OCI-LY7 (cell line): ENCODE data around the gene C1orf167. TPM values are rescaled to one million over a fixed set of nuclear protein-coding genes. Genes with fewer than 3 reads are reported as not detected.
A peak's percentile ranks its signal among the peaks of the same experiment; 100 is the strongest.

ENCODE experiments used
- BruUV-seq: library from RNA; stranded (reverse); fragments of 400-500 nt; replicated peaks from 2 replicates; lab custom pipeline; 2021; lab: Mats Ljungman, UMichigan
- CTCF ChIA-PET: fragments of 300-600 bp; sonication (Branson Sonifier 250); formaldehyde crosslinking; loops from one replicate; lab custom pipeline; 2022; ENCODE audit warnings: antibody characterized with exemption; ENCODE audit not compliant: unreplicated experiment; lab: Charles Lee
- POLR2A ChIA-PET: fragments of 300-600 bp; sonication (Branson Sonifier 250); formaldehyde crosslinking; loops from one replicate; lab custom pipeline; 2022; ENCODE audit warnings: antibody characterized with exemption; lab: Charles Lee
- DNase-seq: peaks from one replicate; pipeline ENCODE4 v3.0.0-alpha.2; 2015; ENCODE audit warnings: low spot score
- H2AFZ ChIP-seq: fragments of 200-600 bp; sonication (generic), shearing (Covaris generic); 2 replicates; pipeline ENCODE4 v1.6.1; 2014; ENCODE audit warnings: mild to moderate bottlenecking, antibody characterized with exemption, low read length, moderate library complexity
- H3K27ac ChIP-seq: fragments of 200-600 bp; sonication (generic); 2 replicates; pipeline ENCODE4 v1.5.1; 2014; ENCODE audit warnings: mixed run types, low read depth, mild to moderate bottlenecking, moderate library complexity, low read length, inconsistent platforms; ENCODE audit not compliant: poor library complexity, severe bottlenecking
- H3K36me3 ChIP-seq: fragments of 200-600 bp; sonication (generic); 2 replicates; pipeline ENCODE4 v1.6.1; 2014; ENCODE audit warnings: mild to moderate bottlenecking, antibody characterized with exemption, low read length, moderate library complexity, mixed read lengths; ENCODE audit not compliant: insufficient read depth
- H3K4me1 ChIP-seq: fragments of 200-600 bp; sonication (generic); 2 replicates; pipeline ENCODE4 v1.5.1; 2014; ENCODE audit warnings: mild to moderate bottlenecking, low read length; ENCODE audit not compliant: insufficient read depth, poor library complexity, severe bottlenecking
- H3K4me2 ChIP-seq: fragments of 200-600 bp; sonication (generic); 2 replicates; pipeline ENCODE4 v1.6.1; 2014; ENCODE audit warnings: mild to moderate bottlenecking, low read length
- H3K4me3 ChIP-seq: fragments of 200-600 bp; sonication (generic); 2 replicates; pipeline ENCODE4 v1.5.1; 2014; ENCODE audit warnings: mild to moderate bottlenecking, low read depth, low read length; ENCODE audit not compliant: poor library complexity, severe bottlenecking
- H3K79me2 ChIP-seq: fragments of 200-600 bp; sonication (generic); 2 replicates; pipeline ENCODE4 v1.6.1; 2016; ENCODE audit warnings: low read depth, mild to moderate bottlenecking, low read length, moderate library complexity, mixed read lengths; ENCODE audit not compliant: insufficient read depth
- H3K9me2 ChIP-seq: fragments of 200-600 bp; sonication (generic); 2 replicates; pipeline ENCODE4 v1.6.1; 2016; ENCODE audit warnings: mild to moderate bottlenecking, low read length, mixed read lengths; ENCODE audit not compliant: insufficient read depth
- H3K9me3 ChIP-seq: fragments of 200-600 bp; sonication (generic); 2 replicates; pipeline ENCODE4 v1.6.1; 2014; ENCODE audit warnings: mild to moderate bottlenecking, mixed run types, low read length, mixed read lengths
- H4K20me1 ChIP-seq: fragments of 200-600 bp; sonication (generic); 2 replicates; pipeline ENCODE4 v1.6.1; 2014; ENCODE audit warnings: mild to moderate bottlenecking, antibody characterized with exemption, low read length, moderate library complexity, mixed read lengths; ENCODE audit not compliant: insufficient read depth
- EZH2phosphoT487 ChIP-seq: fragments of 200-600 bp; sonication (generic); IDR thresholded peaks from 2 replicates; pipeline ENCODE4 v1.6.1; 2018; ENCODE audit warnings: low read depth, borderline replicate concordance, mild to moderate bottlenecking, mixed run types, antibody characterized with exemption, low read length, moderate library complexity, mixed read lengths
- intact Hi-C: fragments of 100-400 bp; cut with micrococcal nuclease; formaldehyde crosslinking; loops from one replicate; pipeline ENCODE4 v1.10.0; 2022; ENCODE audit not compliant: unreplicated experiment
- total RNA-seq, 2 experiments: library from RNA; depleted of rRNA in 1 of 2; stranded (reverse); fragments of >200 nt in 1 of 2; shearing (Covaris generic) in 1 of 2; gene quantifications; 2 replicates each; pipeline ENCODE4 v1.2.3, GENCODE V29; 2014 to 2022
- TF ChIP-seq, protein P1 (sequence below): fragments of 200-600 bp; sonication (generic); conservative IDR thresholded peaks from 2 replicates; pipeline ENCODE4 v1.5.1; 2014; ENCODE audit warnings: mild to moderate bottlenecking, antibody characterized with exemption, low read length, moderate library complexity, mixed read lengths

C1orf167 gene
- total RNA-seq, 2 experiments from 2014 or later = 1.7 to 4.2 TPM

DNA sequence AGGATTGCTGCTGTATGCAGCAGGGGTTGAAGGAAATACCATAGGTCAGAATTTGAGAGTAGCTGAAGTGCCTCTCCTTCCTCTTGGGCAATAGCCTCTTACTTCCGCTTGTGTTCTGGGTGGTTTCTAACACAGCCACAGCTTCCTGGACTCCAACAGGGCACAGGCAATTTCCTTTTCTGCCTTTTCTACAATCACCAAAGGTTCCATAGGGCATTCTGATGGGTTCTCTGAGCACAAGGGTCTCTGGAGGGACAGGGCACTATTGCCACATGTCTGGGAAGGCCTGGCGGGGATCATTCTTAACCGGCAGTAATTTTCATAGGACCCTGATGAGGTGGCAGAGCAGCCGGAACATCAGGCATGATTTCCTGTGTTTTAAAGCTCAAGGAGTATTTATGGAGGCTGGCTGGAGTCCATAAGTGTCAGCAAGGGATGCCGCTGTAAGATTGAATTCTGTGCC, 31.5 kb upstream of the C1orf167 start:
- DNase-seq = peak; percentile 82
- no TSS peak for BruUV-seq
- peak overlapping the region; percentile 70 for H3K4me2 ChIP-seq
- peaks cover 22% of the 10 kb centered on the region for H3K4me1 ChIP-seq
- peak overlapping the region; percentile 51 for H3K4me3 ChIP-seq
- CTCF ChIA-PET = no interaction called here
- H3K9me2 ChIP-seq = no peaks in the 10 kb centered on the region
- TF ChIP-seq, protein P1, sequence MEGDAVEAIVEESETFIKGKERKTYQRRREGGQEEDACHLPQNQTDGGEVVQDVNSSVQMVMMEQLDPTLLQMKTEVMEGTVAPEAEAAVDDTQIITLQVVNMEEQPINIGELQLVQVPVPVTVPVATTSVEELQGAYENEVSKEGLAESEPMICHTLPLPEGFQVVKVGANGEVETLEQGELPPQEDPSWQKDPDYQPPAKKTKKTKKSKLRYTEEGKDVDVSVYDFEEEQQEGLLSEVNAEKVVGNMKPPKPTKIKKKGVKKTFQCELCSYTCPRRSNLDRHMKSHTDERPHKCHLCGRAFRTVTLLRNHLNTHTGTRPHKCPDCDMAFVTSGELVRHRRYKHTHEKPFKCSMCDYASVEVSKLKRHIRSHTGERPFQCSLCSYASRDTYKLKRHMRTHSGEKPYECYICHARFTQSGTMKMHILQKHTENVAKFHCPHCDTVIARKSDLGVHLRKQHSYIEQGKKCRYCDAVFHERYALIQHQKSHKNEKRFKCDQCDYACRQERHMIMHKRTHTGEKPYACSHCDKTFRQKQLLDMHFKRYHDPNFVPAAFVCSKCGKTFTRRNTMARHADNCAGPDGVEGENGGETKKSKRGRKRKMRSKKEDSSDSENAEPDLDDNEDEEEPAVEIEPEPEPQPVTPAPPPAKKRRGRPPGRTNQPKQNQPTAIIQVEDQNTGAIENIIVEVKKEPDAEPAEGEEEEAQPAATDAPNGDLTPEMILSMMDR = no peak
- TF ChIP-seq EZH2phosphoT487 = no peak
- no peaks in the 10 kb centered on the region for H3K9me3 ChIP-seq
- H2AFZ ChIP-seq = peak overlapping the region; percentile 86
- intact Hi-C loops = loop anchor here (10.0 kb wide), 1 partner anchor 254 kb away; the partner anchor contains the start of gene MFN2
- H3K79me2 ChIP-seq = no peaks in the 10 kb centered on the region
- H4K20me1 ChIP-seq = no peaks in the 10 kb centered on the region
- H3K36me3 ChIP-seq = no peaks in the 10 kb centered on the region
- H3K27ac ChIP-seq = peak overlapping the region; percentile 67
- POLR2A ChIA-PET = interaction anchor here (1.4 kb wide), 1 partner anchor 11 kb away, joined by 3 read pairs; no protein-coding TSS in a partner anchor

DNA sequence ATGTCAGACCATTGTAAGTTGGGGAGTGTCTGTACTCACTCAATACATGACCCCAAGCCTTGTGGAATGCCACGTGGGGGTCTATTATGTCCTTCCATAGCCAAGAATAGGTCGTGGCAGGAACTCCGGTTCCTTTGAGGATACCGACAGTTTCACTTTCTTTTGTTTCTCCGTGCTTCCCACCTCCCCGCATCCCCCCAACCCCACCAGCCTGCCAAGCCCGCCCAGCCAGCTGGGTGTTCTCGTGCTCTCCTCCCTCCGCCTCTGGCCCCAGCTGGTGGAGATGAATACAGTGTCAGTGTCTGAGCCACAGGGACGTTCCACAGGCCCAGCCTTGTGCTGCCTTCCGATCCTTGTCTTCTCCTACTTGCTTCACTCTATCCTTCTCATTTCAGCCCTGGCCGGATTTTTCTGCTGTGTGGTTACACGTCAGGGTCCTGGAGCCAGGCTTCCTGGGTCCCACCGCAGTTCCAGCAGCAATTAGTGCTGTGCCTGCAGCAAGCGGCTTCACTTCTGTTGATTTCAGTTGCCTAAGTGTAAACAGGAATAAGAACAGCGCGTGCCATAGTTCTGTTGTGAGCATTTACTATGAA, 30.2 kb upstream of the C1orf167 start:
- Histone ChIP-seq H3K4me3 (no peak overlapping the region), H4K20me1 (no peaks in the 10 kb centered on the region), H3K27ac (no peak overlapping the region), H3K4me2 (no peak overlapping the region), H3K9me2 (no peaks in the 10 kb centered on the region), H2AFZ (no peak overlapping the region), H3K79me2 (no peaks in the 10 kb centered on the region; the same call in 1 of the 2 replicates), H3K4me1 (peaks cover 22% of the 10 kb centered on the region), H3K9me3 (no peaks in the 10 kb centered on the region), H3K36me3 (no peaks in the 10 kb centered on the region)
- BruUV-seq = no TSS peak
- POLR2A ChIA-PET = no interaction called here
- intact Hi-C loops = loop anchor here (10.0 kb wide), 1 partner anchor 253 kb away; the partner anchor contains the start of gene MFN2
- CTCF ChIA-PET = no interaction called here
- TF ChIP-seq EZH2phosphoT487 = no peak
- no peak for DNase-seq

DNA sequence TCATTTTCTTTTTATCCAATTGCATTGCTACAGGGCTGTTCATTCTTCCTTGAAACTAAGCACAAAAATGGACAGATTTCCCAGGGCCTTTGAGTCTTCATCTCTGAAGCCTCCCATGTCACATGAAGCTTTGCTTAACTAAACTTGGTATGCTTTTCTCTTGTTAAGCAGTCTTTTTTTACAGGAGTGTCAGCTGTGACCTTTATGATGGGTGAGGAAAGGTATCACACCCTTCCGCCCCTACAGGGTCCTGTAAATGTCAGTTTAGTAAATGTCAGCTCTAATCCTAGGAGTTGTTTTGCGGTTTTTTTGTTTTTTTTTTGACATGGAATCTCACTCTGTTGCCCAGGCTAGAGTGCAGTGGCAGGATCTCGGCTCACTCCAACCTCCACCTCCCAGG, 28.7 kb upstream of the C1orf167 start:
- ChIA-PET CTCF (no interaction called here), POLR2A (no interaction called here)
- TF ChIP-seq, protein P1 = no peak
- TF ChIP-seq EZH2phosphoT487 = no peak
- no peak for DNase-seq
- no TSS peak for BruUV-seq
- H3K4me2 ChIP-seq = no peak overlapping the region
- H3K4me1 ChIP-seq = peaks cover 33% of the 10 kb centered on the region
- no peak overlapping the region for H3K4me3 ChIP-seq
- H3K79me2 ChIP-seq = no peaks in the 10 kb centered on the region; the same call in 1 of the 2 replicates
- H3K9me3 ChIP-seq = no peaks in the 10 kb centered on the region
- H3K27ac ChIP-seq = no peak overlapping the region
- H2AFZ ChIP-seq = no peak overlapping the region
- no peaks in the 10 kb centered on the region for H3K9me2 ChIP-seq
- intact Hi-C loops = loop anchor here (10.0 kb wide), 1 partner anchor 251 kb away; the partner anchor contains the start of gene MFN2
- no peaks in the 10 kb centered on the region for H3K36me3 ChIP-seq
- H4K20me1 ChIP-seq = no peaks in the 10 kb centered on the region
